ENCODE data around the gene CALD1.

Gene CALD1

GRCh38 chr7:134789967-134790685 lies 10.7 kb downstream of the CALD1 start:
- Mint-ChIP-seq H3K4me1 (ENCODE audit: low read depth) (no peaks in the 10 kb centered on the region), H3K9me3 (ENCODE audit: low read depth) (peaks cover 3% of the 10 kb centered on the region), H3K4me3 (no peak overlapping the region), H3K36me3 (peaks cover 6% of the 10 kb centered on the region), H3K27ac (no peak overlapping the region), H3K27me3 (no peaks in the 10 kb centered on the region)

GRCh38 chr7:134792968-134793367 lies 13.5 kb downstream of the CALD1 start:
- H3K9me3 Mint-ChIP-seq (ENCODE audit: low read depth), result peaks cover 9% of the 10 kb centered on the region
- no peaks in the 10 kb centered on the region for H3K4me1 Mint-ChIP-seq (ENCODE audit: low read depth)
- H3K27ac Mint-ChIP-seq, result no peak overlapping the region
- peaks cover 9% of the 10 kb centered on the region for H3K36me3 Mint-ChIP-seq
- H3K27me3 Mint-ChIP-seq, result no peaks in the 10 kb centered on the region
- H3K4me3 Mint-ChIP-seq, result no peak overlapping the region

GRCh38 chr7:134795231-134795630 lies 15.8 kb downstream of the CALD1 start:
- Mint-ChIP-seq H3K27ac (no peak overlapping the region), H3K4me1 (ENCODE audit: low read depth) (no peaks in the 10 kb centered on the region), H3K27me3 (no peaks in the 10 kb centered on the region), H3K4me3 (no peak overlapping the region), H3K36me3 (peaks cover 9% of the 10 kb centered on the region), H3K9me3 (ENCODE audit: low read depth) (peaks cover 9% of the 10 kb centered on the region)

- H3K36me3 Mint-ChIP-seq, result peaks cover 5% of the 10 kb centered on the region
- no peak overlapping the region for H3K27ac Mint-ChIP-seq
- H3K9me3 Mint-ChIP-seq (ENCODE audit: low read depth), result peaks cover 9% of the 10 kb centered on the region
- H3K4me3 Mint-ChIP-seq, result no peak overlapping the region
- no peaks in the 10 kb centered on the region for H3K27me3 Mint-ChIP-seq
- no peaks in the 10 kb centered on the region for H3K4me1 Mint-ChIP-seq (ENCODE audit: low read depth)
Measured at GRCh38 chr7:134798155-134798554, 18.7 kb downstream of the CALD1 start.

GRCh38 chr7:134799377-134799776 lies 19.9 kb downstream of the CALD1 start:
- H3K27me3 Mint-ChIP-seq, result no peaks in the 10 kb centered on the region
- H3K4me3 Mint-ChIP-seq, result no peak overlapping the region
- H3K9me3 Mint-ChIP-seq (ENCODE audit: low read depth), result peaks cover 6% of the 10 kb centered on the region
- no peaks in the 10 kb centered on the region for H3K4me1 Mint-ChIP-seq (ENCODE audit: low read depth)
- peaks cover 2% of the 10 kb centered on the region for H3K36me3 Mint-ChIP-seq
- no peak overlapping the region for H3K27ac Mint-ChIP-seq

GRCh38 chr7:134802762-134803161 lies 23.3 kb downstream of the CALD1 start:
- Mint-ChIP-seq H3K9me3 (ENCODE audit: low read depth) (no peaks in the 10 kb centered on the region), H3K36me3 (peaks cover 5% of the 10 kb centered on the region), H3K4me3 (no peak overlapping the region), H3K27ac (no peak overlapping the region), H3K4me1 (ENCODE audit: low read depth) (no peaks in the 10 kb centered on the region), H3K27me3 (no peaks in the 10 kb centered on the region)

- no peaks in the 10 kb centered on the region for H3K9me3 Mint-ChIP-seq (ENCODE audit: low read depth)
- H3K4me1 Mint-ChIP-seq (ENCODE audit: low read depth), result no peaks in the 10 kb centered on the region
Measured at GRCh38 chr7:134804351-134804750, 24.9 kb downstream of the CALD1 start.

GRCh38 chr7:134804854-134805253 lies 25.4 kb downstream of the CALD1 start:
- no peaks in the 10 kb centered on the region for H3K4me1 Mint-ChIP-seq (ENCODE audit: low read depth)
- no peaks in the 10 kb centered on the region for H3K27me3 Mint-ChIP-seq
- H3K9me3 Mint-ChIP-seq (ENCODE audit: low read depth), result no peaks in the 10 kb centered on the region
- H3K4me3 Mint-ChIP-seq, result no peak overlapping the region
- no peak overlapping the region for H3K27ac Mint-ChIP-seq
- peaks cover 5% of the 10 kb centered on the region for H3K36me3 Mint-ChIP-seq

More at GRCh38 chr7:134804351-134804750, 24.9 kb downstream of the CALD1 start:
- Mint-ChIP-seq H3K27me3 (no peaks in the 10 kb centered on the region), H3K36me3 (peaks cover 5% of the 10 kb centered on the region), H3K4me3 (no peak overlapping the region), H3K27ac (no peak overlapping the region)

GRCh38 chr7:134806197-134806596 lies 26.8 kb downstream of the CALD1 start:
- no peaks in the 10 kb centered on the region for H3K4me1 Mint-ChIP-seq (ENCODE audit: low read depth)
- H3K36me3 Mint-ChIP-seq, result peaks cover 11% of the 10 kb centered on the region
- no peak overlapping the region for H3K4me3 Mint-ChIP-seq
- H3K27me3 Mint-ChIP-seq, result no peaks in the 10 kb centered on the region
- H3K27ac Mint-ChIP-seq, result no peak overlapping the region
- H3K9me3 Mint-ChIP-seq (ENCODE audit: low read depth), result no peaks in the 10 kb centered on the region

GRCh38 chr7:134809616-134810015 lies 30.2 kb downstream of the CALD1 start:
- Mint-ChIP-seq H3K27ac (no peak overlapping the region), H3K36me3 (peaks cover 15% of the 10 kb centered on the region), H3K27me3 (no peaks in the 10 kb centered on the region), H3K4me1 (ENCODE audit: low read depth) (no peaks in the 10 kb centered on the region), H3K4me3 (no peak overlapping the region), H3K9me3 (ENCODE audit: low read depth) (no peaks in the 10 kb centered on the region)

- no peaks in the 10 kb centered on the region for H3K9me3 Mint-ChIP-seq (ENCODE audit: low read depth)
- H3K36me3 Mint-ChIP-seq, result peaks cover 15% of the 10 kb centered on the region
- no peaks in the 10 kb centered on the region for H3K4me1 Mint-ChIP-seq (ENCODE audit: low read depth)
- H3K27ac Mint-ChIP-seq, result no peak overlapping the region
- no peak overlapping the region for H3K4me3 Mint-ChIP-seq
- H3K27me3 Mint-ChIP-seq, result no peaks in the 10 kb centered on the region
Measured at GRCh38 chr7:134811765-134812164, 32.3 kb downstream of the CALD1 start.

GRCh38 chr7:134813663-134814396 lies 34.4 kb downstream of the CALD1 start:
- H3K9me3 Mint-ChIP-seq (ENCODE audit: low read depth), result peaks cover 4% of the 10 kb centered on the region
- H3K36me3 Mint-ChIP-seq, result peaks cover 12% of the 10 kb centered on the region
- H3K27me3 Mint-ChIP-seq, result no peaks in the 10 kb centered on the region
- H3K4me1 Mint-ChIP-seq (ENCODE audit: low read depth), result no peaks in the 10 kb centered on the region
- H3K27ac Mint-ChIP-seq, result no peak overlapping the region
- no peak overlapping the region for H3K4me3 Mint-ChIP-seq

GRCh38 chr7:134814730-134815364 lies 35.4 kb downstream of the CALD1 start:
- H3K4me1 Mint-ChIP-seq (ENCODE audit: low read depth), result no peaks in the 10 kb centered on the region
- no peak overlapping the region for H3K27ac Mint-ChIP-seq
- H3K4me3 Mint-ChIP-seq, result no peak overlapping the region
- H3K27me3 Mint-ChIP-seq, result no peaks in the 10 kb centered on the region
- peaks cover 12% of the 10 kb centered on the region for H3K36me3 Mint-ChIP-seq
- H3K9me3 Mint-ChIP-seq (ENCODE audit: low read depth), result peaks cover 4% of the 10 kb centered on the region

- H3K9me3 Mint-ChIP-seq (ENCODE audit: low read depth), result peaks cover 4% of the 10 kb centered on the region
- H3K4me3 Mint-ChIP-seq, result no peak overlapping the region
Measured at GRCh38 chr7:134818613-134819345, 39.3 kb downstream of the CALD1 start.

GRCh38 chr7:134819401-134819800 lies 40.0 kb downstream of the CALD1 start:
- Mint-ChIP-seq H3K4me3 (no peak overlapping the region), H3K27ac (no peak overlapping the region), H3K9me3 (ENCODE audit: low read depth) (peaks cover 4% of the 10 kb centered on the region), H3K27me3 (no peaks in the 10 kb centered on the region), H3K36me3 (peaks cover 2% of the 10 kb centered on the region), H3K4me1 (ENCODE audit: low read depth) (no peaks in the 10 kb centered on the region)

More at GRCh38 chr7:134818613-134819345, 39.3 kb downstream of the CALD1 start:
- no peaks in the 10 kb centered on the region for H3K27me3 Mint-ChIP-seq
- peaks cover 2% of the 10 kb centered on the region for H3K36me3 Mint-ChIP-seq
- H3K4me1 Mint-ChIP-seq (ENCODE audit: low read depth), result no peaks in the 10 kb centered on the region
- no peak overlapping the region for H3K27ac Mint-ChIP-seq

Measured in activated naive CD8-positive, alpha-beta T cell (primary cell).